ENCODE data around the gene SPSB1. TPM values are rescaled to one million over a fixed set of nuclear protein-coding genes. Genes with fewer than 3 reads are reported as not detected.

The SPSB1 gene
- total and polyA plus RNA-seq, 2 experiments from 2014 or later = 4.6 to 5.4 TPM

GRCh38 chr1:9363061-9363471 is 70.4 kb downstream of the SPSB1 start:
- no peaks in the 10 kb centered on the region for H3K27me3 ChIP-seq
- TF ChIP-seq CTCF (IDR thresholded peaks at IDR 0.05; ENCODE audit: low read depth, low read length) = no peak
- H3K36me3 ChIP-seq = no peaks in the 10 kb centered on the region
- H3K9me3 ChIP-seq (ENCODE audit: low read depth) = no peaks in the 10 kb centered on the region
- H3K4me1 ChIP-seq (ENCODE audit: low read depth) = no peaks in the 10 kb centered on the region
- no peak for DNase-seq (ENCODE audit: low read depth in 1 of 2, low spot score in 1 of 2)
- H3K4me3 ChIP-seq = no peak overlapping the region
- no peak overlapping the region for H3K27ac ChIP-seq

GRCh38 chr1:9366298-9366697 is 73.6 kb downstream of the SPSB1 start:
- no peak for DNase-seq (ENCODE audit: low read depth in 1 of 2, low spot score in 1 of 2)
- Histone ChIP-seq H3K27ac (no peak overlapping the region), H3K36me3 (no peaks in the 10 kb centered on the region), H3K4me1 (ENCODE audit: low read depth) (no peaks in the 10 kb centered on the region), H3K27me3 (no peaks in the 10 kb centered on the region), H3K4me3 (no peak overlapping the region), H3K9me3 (ENCODE audit: low read depth) (no peaks in the 10 kb centered on the region)
- no peak for TF ChIP-seq CTCF (IDR thresholded peaks at IDR 0.05; ENCODE audit: low read depth, low read length)

- H3K27ac ChIP-seq = no peak overlapping the region
- H3K9me3 ChIP-seq (ENCODE audit: low read depth) = no peaks in the 10 kb centered on the region
- TF ChIP-seq CTCF (IDR thresholded peaks at IDR 0.05; ENCODE audit: low read depth, low read length) = no peak
- no peak for DNase-seq (ENCODE audit: low read depth in 1 of 2, low spot score in 1 of 2)
- no peak overlapping the region for H3K4me3 ChIP-seq
- no peaks in the 10 kb centered on the region for H3K36me3 ChIP-seq
- H3K27me3 ChIP-seq = no peaks in the 10 kb centered on the region
- no peaks in the 10 kb centered on the region for H3K4me1 ChIP-seq (ENCODE audit: low read depth)
Measured at GRCh38 chr1:9366943-9367780, 74.5 kb downstream of the SPSB1 start.

GRCh38 chr1:9367806-9368205 is 75.1 kb downstream of the SPSB1 start:
- H3K4me3 ChIP-seq = no peak overlapping the region
- TF ChIP-seq CTCF (IDR thresholded peaks at IDR 0.05; ENCODE audit: low read depth, low read length) = no peak
- H3K4me1 ChIP-seq (ENCODE audit: low read depth) = no peaks in the 10 kb centered on the region
- no peaks in the 10 kb centered on the region for H3K36me3 ChIP-seq
- H3K27ac ChIP-seq = no peak overlapping the region
- no peaks in the 10 kb centered on the region for H3K9me3 ChIP-seq (ENCODE audit: low read depth)
- no peak for DNase-seq (ENCODE audit: low read depth in 1 of 2, low spot score in 1 of 2)
- no peaks in the 10 kb centered on the region for H3K27me3 ChIP-seq

- Histone ChIP-seq H3K27ac (no peak overlapping the region), H3K4me3 (no peak overlapping the region), H3K4me1 (ENCODE audit: low read depth) (no peaks in the 10 kb centered on the region), H3K9me3 (ENCODE audit: low read depth) (no peaks in the 10 kb centered on the region), H3K36me3 (no peaks in the 10 kb centered on the region), H3K27me3 (no peaks in the 10 kb centered on the region)
- DNase-seq (ENCODE audit: low read depth in 1 of 2, low spot score in 1 of 2) = no peak
- no peak for TF ChIP-seq CTCF (IDR thresholded peaks at IDR 0.05; ENCODE audit: low read depth, low read length)
Measured at GRCh38 chr1:9368356-9368755, 75.7 kb downstream of the SPSB1 start.

Data from cardiac muscle cell (in vitro differentiated cells and primary cell).